ENCODE results near the gene UBXN7.

GRCh38 chr3:196344663-196345062, 87.6 kb downstream of the UBXN7 start:
- TF ChIP-seq, protein P1, sequence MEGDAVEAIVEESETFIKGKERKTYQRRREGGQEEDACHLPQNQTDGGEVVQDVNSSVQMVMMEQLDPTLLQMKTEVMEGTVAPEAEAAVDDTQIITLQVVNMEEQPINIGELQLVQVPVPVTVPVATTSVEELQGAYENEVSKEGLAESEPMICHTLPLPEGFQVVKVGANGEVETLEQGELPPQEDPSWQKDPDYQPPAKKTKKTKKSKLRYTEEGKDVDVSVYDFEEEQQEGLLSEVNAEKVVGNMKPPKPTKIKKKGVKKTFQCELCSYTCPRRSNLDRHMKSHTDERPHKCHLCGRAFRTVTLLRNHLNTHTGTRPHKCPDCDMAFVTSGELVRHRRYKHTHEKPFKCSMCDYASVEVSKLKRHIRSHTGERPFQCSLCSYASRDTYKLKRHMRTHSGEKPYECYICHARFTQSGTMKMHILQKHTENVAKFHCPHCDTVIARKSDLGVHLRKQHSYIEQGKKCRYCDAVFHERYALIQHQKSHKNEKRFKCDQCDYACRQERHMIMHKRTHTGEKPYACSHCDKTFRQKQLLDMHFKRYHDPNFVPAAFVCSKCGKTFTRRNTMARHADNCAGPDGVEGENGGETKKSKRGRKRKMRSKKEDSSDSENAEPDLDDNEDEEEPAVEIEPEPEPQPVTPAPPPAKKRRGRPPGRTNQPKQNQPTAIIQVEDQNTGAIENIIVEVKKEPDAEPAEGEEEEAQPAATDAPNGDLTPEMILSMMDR (IDR thresholded peaks at IDR 0.05), result no peak
- no peak for TF ChIP-seq ZFX (IDR thresholded peaks at IDR 0.05; ENCODE audit: borderline replicate concordance)
